SJSA1 (cell line): Measurements from ENCODE around the gene KLF13. TPM values are rescaled to one million over a fixed set of nuclear protein-coding genes. Genes with fewer than 3 reads are reported as not detected.

Experiments
- DNase-seq, 2 experiments: peaks; one replicate each; pipeline ENCODE4 v3.0.0-alpha.2; 2015 to 2020; ENCODE audit warnings: low spot score in 2 of 2, low read depth in 1 of 2
- H3K27ac ChIP-seq: fragments of 250-450 bp; sonication (Bioruptor Pico); 2 replicates; pipeline ENCODE4 v1.5.1; 2020; ENCODE audit warnings: mild to moderate bottlenecking, moderate library complexity
- H3K27me3 ChIP-seq: fragments of 250-450 bp; sonication (Bioruptor Pico); replicated peaks from 2 replicates; pipeline ENCODE4 v1.5.1; 2020; ENCODE audit warnings: mild to moderate bottlenecking, moderate library complexity
- H3K36me3 ChIP-seq: fragments of 250-450 bp; sonication (Bioruptor Pico); 2 replicates; pipeline ENCODE4 v1.5.1; 2020; ENCODE audit warnings: mild to moderate bottlenecking
- H3K4me1 ChIP-seq: fragments of 250-450 bp; sonication (Bioruptor Pico); replicated peaks from 2 replicates; pipeline ENCODE4 v1.6.1; 2021; ENCODE audit warnings: mild to moderate bottlenecking
- H3K4me3 ChIP-seq: fragments of 250-450 bp; sonication (Bioruptor Pico); 2 replicates; pipeline ENCODE4 v1.5.1; 2020; ENCODE audit warnings: mild to moderate bottlenecking
- H3K9me3 ChIP-seq: fragments of 250-450 bp; sonication (Bioruptor Pico); replicated peaks from 2 replicates; pipeline ENCODE4 v1.5.1; 2020; ENCODE audit warnings: mild to moderate bottlenecking
- total RNA-seq: library from RNA; depleted of rRNA; stranded (reverse); fragments of >200 nt; shearing (Covaris generic); gene quantifications from 2 replicates; pipeline ENCODE4 v1.2.3, GENCODE V29; 2014

The KLF13 gene
- total RNA-seq, 1 experiment from 2014 or later = 60.4 TPM

DNA sequence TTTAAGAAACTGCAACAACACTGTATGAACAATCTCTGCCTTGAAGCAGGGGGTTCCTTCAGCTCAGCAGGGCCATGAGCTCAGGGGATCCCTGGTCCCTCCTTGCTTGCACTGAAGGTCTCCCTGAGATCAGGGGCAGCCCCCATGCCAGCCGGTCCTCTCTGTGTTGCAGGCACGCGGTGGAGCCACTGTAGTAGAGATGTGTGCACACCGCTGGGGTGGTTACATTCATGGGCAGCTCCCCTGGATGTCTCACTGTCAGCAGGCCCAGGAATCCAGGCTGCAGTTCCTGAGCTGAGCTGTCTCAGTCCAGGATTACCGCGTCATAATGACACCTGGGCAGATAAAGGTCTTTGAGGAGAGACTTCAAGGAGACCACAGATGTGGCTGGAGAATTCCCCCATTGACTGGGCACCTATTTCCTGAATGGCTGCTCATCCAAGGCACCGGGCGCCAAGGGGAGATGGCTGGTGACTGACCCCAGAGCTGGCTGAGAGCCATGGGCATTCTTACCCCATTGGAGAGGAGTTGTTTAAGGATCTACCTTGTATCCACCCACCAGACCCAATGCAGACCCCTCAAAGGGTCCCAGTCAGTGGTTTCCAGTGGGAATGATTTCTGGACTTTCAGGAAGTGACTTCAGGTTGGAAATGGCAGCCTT lies 10.4 kb upstream of the KLF13 start:
- no peaks in the 10 kb centered on the region; the same call in 1 of the 2 replicates for H3K27me3 ChIP-seq
- no peaks in the 10 kb centered on the region; the same call in none of the 2 replicates for H3K9me3 ChIP-seq
- H3K4me3 ChIP-seq = no peak overlapping the region
- no peaks in the 10 kb centered on the region for H3K4me1 ChIP-seq
- no peak for DNase-seq
- H3K36me3 ChIP-seq = no peaks in the 10 kb centered on the region
- H3K27ac ChIP-seq = no peak overlapping the region

DNA sequence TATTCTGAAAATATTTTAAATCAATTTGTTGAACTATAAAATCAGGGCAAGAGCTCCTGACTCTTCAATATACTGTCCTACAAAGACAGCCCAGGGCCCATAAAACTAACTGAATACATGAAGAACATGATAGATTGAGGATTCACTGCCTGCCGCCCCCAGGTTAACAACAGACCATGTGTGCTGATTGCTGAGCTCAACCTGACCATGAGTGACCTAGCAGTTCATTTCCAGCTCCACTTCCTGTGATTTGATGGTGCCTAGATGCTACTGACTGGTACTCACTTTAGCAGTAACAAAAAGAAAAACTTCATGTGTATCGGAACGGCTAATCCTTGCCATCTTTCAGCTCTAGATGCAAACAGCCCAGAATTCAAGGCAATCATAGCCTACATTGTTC lies 9.6 kb upstream of the KLF13 start:
- Histone ChIP-seq H3K36me3 (no peaks in the 10 kb centered on the region), H3K4me1 (no peaks in the 10 kb centered on the region), H3K27me3 (no peaks in the 10 kb centered on the region; the same call in 1 of the 2 replicates), H3K4me3 (no peak overlapping the region), H3K27ac (no peak overlapping the region), H3K9me3 (no peaks in the 10 kb centered on the region; the same call in none of the 2 replicates)
- no peak for DNase-seq

DNA sequence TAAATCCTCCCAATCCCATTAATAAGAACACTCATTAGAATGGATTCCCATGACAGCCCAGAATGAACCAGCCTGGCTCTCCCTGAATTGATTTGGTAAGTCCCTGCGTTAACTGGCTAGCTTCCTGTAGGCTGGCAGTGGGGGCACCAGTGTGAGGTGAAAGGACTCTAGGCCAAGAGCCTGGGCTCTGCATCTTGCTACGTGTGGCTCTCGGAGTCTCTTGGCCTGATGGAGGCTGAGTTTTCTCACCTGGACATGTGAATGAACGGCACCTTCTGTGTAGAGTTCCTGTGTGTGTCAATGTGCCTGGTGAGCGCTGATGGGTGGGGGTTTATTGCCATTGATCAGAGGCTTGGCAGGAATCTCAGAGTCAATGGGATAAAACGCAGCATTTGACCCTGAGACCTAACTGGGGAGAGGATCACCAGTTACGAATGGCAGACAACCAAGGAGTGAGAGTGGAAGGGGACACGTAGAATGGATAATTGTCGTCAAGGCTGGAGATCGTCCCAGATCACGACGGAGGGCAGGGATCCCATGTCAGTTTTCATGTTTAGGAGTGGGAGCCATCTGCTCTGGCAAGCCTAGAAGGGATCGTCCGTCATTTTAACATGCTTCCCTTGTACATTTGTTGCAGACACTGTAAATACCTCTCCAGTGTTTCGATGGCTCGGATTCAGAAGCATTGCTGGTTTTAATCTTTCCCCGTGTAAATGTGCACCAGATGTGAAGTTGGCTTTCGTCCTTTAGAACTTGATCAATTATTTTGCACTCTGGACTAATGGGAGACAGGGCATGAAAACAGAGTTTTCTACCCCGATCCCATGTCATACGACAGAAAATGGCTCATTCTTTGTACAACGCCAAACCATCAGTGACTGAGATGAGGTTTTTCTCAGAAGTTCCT lies 9.0 kb upstream of the KLF13 start:
- no peaks in the 10 kb centered on the region for H3K36me3 ChIP-seq
- no peak overlapping the region for H3K4me3 ChIP-seq
- H3K9me3 ChIP-seq = no peaks in the 10 kb centered on the region; the same call in none of the 2 replicates
- no peaks in the 10 kb centered on the region; the same call in 1 of the 2 replicates for H3K27me3 ChIP-seq
- DNase-seq = no peak
- no peak overlapping the region for H3K27ac ChIP-seq
- H3K4me1 ChIP-seq = no peaks in the 10 kb centered on the region

DNA sequence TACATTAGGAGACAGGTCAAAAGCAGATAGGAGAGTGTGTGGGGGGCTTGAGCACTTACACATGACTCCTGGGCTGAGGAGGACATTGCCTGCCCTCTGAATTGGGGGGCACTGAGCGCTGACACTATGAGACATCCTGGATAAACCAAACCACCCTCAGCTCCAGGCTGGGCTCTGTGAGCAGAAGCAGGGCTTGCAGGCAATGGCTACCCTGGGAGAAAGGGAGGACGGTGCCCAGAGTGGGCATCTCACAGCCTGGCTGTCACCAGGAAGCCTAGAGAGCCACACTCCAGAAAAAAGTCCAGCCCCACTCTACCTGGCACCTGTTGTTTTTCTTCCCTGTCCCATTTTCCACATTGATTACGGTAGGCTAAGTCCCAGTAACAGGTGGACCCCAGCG lies 8.2 kb upstream of the KLF13 start:
- Histone ChIP-seq H3K36me3 (no peaks in the 10 kb centered on the region), H3K4me1 (no peaks in the 10 kb centered on the region), H3K4me3 (no peak overlapping the region), H3K27me3 (no peaks in the 10 kb centered on the region; the same call in 1 of the 2 replicates), H3K9me3 (no peaks in the 10 kb centered on the region; the same call in none of the 2 replicates), H3K27ac (no peak overlapping the region)
- no peak for DNase-seq

DNA sequence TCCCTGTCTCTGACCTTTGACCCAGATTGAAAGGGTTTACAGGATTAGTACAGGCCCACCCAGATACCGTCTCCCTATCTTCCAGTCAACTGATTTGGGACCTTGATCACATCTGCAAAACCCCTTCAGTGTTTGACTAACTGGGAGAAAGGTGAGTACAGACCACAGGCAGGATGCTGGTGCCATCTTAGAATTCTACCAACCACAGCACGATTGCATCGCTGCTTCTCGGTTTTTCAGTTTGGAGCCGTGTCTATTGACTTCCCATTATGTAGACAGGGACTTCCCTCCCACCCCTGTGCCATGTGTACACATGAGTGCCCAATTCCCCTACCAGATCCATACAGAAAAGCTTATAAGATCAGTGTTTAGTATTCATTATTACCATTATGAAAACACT lies 6.6 kb upstream of the KLF13 start:
- H3K4me3 ChIP-seq = no peak overlapping the region
- H3K36me3 ChIP-seq = no peaks in the 10 kb centered on the region
- H3K27me3 ChIP-seq = no peaks in the 10 kb centered on the region; the same call in 1 of the 2 replicates
- no peak overlapping the region for H3K27ac ChIP-seq
- H3K4me1 ChIP-seq = peaks cover 5% of the 10 kb centered on the region
- H3K9me3 ChIP-seq = no peaks in the 10 kb centered on the region; the same call in none of the 2 replicates
- DNase-seq = no peak

DNA sequence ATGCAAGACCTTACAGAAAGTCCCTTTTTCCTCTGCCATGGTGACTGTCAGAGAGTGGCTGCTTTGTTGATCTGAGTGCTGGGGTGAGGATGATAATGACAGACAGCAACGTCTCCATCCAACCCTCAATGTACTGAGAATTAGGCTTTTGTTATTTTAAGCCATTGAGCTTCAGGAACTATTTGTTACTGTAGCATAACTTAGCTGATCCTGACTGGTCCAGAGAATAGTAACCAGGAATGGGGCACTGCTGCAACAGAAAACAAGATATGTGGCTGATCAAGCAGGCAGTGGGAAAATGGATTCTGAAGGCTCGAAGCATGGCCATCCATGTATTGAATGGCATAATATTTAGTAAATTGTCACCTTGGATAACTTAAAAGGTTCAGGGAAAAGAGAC lies 5.2 kb upstream of the KLF13 start:
- DNase-seq = no peak
- H3K4me3 ChIP-seq = no peak overlapping the region
- no peak overlapping the region for H3K27ac ChIP-seq
- peaks cover 5% of the 10 kb centered on the region for H3K36me3 ChIP-seq
- no peaks in the 10 kb centered on the region; the same call in none of the 2 replicates for H3K9me3 ChIP-seq
- H3K4me1 ChIP-seq = peaks cover 12% of the 10 kb centered on the region
- no peaks in the 10 kb centered on the region; the same call in 1 of the 2 replicates for H3K27me3 ChIP-seq

DNA sequence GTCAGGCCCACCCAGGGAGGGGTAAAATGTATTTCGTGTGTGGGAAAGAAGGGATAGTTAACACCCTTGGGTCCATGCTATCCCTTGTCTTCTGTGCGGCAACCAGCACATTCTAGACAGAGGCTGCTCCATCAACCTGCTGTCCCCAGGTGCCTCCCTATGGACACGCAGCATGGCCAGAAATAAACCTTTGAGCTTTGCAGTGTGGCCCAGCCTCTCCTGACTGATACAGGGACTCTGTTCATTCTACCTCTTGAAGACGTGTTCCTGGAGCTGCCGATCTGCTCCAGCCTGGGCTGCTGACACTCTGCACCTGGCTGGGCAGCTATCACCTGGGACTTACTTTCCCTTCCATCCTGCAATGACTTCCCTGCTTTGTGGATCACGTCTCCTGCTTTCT lies 4.1 kb upstream of the KLF13 start:
- no peak overlapping the region for H3K27ac ChIP-seq
- H3K27me3 ChIP-seq = no peaks in the 10 kb centered on the region
- H3K9me3 ChIP-seq = no peaks in the 10 kb centered on the region; the same call in none of the 2 replicates
- no peak for DNase-seq
- H3K36me3 ChIP-seq = peaks cover 11% of the 10 kb centered on the region
- H3K4me3 ChIP-seq = no peak overlapping the region
- H3K4me1 ChIP-seq = peaks cover 16% of the 10 kb centered on the region

DNA sequence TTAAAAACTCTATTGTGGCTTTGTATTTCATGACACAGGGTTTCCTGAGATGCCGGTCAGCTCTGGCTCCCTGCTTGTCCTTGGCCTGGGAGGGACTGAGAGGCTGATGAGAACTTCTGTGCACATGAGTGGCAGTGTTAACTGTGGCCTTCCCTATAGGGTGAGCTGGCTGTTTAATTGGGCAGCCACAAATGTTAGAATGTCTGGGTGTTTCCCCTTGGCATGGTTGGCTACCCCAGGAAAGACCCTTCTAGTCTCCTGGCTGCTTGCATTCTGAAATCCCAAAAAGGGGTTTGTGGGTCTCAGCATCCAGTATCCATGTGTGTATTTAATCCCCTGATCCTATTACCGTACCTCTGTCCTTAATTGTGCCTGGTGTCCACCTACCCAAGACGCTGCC lies 3.0 kb upstream of the KLF13 start:
- Histone ChIP-seq H3K36me3 (peaks cover 21% of the 10 kb centered on the region), H3K4me1 (peaks cover 21% of the 10 kb centered on the region), H3K9me3 (no peaks in the 10 kb centered on the region; the same call in none of the 2 replicates), H3K4me3 (no peak overlapping the region), H3K27ac (no peak overlapping the region), H3K27me3 (no peaks in the 10 kb centered on the region)
- no peak for DNase-seq

DNA sequence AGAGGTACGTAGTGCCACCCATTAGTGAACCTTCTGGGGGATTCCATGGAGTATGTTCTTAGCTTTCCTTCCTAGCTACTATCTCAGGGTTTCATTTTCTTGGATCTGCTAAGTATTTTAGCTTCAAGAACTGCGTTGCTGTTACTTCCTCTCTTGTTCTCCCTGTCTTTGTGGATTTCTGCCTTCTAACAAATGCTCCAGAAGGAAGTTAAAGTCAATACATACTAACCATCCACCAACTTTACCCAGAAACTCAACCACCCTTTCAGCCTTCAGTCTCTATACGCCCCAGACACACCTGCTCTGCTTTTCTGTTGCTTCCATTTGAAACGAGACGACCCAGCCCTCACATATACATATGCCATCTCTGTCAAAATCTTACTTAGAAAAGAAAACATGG lies 2.4 kb upstream of the KLF13 start:
- no peak for DNase-seq
- Histone ChIP-seq H3K4me3 (no peak overlapping the region), H3K9me3 (no peaks in the 10 kb centered on the region; the same call in none of the 2 replicates), H3K4me1 (peaks cover 25% of the 10 kb centered on the region), H3K27me3 (no peaks in the 10 kb centered on the region), H3K27ac (no peak overlapping the region), H3K36me3 (peaks cover 21% of the 10 kb centered on the region)

DNA sequence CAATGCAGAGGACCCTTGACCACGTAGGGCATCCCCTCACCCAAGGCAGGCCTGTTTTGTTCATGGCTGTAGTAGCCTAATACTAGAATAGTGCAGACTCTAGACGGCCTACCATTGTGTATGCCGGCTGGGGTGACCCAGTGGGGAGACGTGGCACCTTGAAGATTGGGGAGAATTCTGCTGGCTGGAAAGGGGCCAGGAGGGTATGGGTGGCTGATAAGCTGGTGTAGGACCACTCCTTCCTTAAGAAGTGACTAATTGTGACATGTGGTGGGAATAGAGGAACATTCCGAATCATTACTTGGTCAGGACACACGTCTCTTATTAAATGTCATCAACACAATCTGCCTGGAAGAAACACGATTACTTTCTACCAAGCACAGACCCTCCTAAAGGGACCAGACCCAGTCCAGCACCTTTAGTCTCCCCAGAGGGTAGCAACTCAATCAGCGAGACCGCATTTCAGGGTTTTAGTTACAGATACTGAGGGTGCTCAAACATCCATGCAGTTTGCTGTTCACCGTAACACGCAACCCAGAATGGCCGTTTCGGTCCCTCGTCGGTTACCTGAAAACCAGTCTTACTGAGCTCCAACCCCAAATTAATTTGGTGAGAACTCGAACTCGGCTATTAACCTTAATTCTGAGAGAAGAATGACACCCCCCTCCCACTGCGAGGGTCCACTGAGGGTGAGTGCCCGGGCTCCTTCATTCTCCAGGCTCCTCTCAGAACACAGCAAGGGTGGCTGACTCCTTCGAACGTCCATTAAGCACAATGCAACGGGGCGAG lies 1.6 kb upstream of the KLF13 start:
- peak overlapping the region; percentile 86 for H3K4me3 ChIP-seq
- no peaks in the 10 kb centered on the region; the same call in none of the 2 replicates for H3K9me3 ChIP-seq
- peaks cover 22% of the 10 kb centered on the region for H3K36me3 ChIP-seq
- no peaks in the 10 kb centered on the region for H3K27me3 ChIP-seq
- peaks cover 25% of the 10 kb centered on the region for H3K4me1 ChIP-seq
- peak overlapping the region; percentile 83 for H3K27ac ChIP-seq
- DNase-seq = no peak

DNA sequence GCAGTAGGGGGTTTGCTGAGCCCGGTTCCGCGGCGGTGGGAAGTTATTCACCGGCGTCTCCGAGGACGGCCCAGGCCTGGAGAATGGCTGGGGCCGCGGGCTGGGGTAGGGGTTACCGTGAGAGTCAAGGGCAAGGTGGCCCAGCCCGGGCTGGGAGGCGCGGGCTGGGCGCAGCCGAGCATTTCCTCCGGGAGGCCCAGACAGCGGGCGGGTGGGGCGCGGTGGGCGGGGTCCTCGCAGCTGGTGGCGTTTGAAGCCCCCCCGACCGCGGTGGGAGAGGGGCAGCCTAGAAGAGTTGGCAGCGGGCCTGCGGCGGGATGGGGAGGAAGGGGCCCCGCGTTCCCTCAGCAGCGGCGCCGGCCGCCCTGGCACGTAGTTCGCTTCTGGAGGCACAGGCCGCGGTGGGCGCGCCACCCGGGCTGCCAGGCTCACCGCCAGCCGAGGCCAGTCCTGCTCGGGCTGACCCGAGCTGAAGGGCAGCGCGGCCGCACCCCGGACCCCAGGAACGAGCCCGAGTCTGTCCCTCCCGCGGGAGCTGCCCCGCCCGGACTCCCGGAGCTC lies 960 bp upstream of the KLF13 start:
- Histone ChIP-seq H3K36me3 (peaks cover 28% of the 10 kb centered on the region), H3K27me3 (no peaks in the 10 kb centered on the region), H3K4me1 (peaks cover 25% of the 10 kb centered on the region), H3K4me3 (peak overlapping the region; percentile 86), H3K27ac (peak overlapping the region; percentile 83), H3K9me3 (no peaks in the 10 kb centered on the region; the same call in none of the 2 replicates)
- DNase-seq = peak in 1 of 2 experiments; percentile 72

DNA sequence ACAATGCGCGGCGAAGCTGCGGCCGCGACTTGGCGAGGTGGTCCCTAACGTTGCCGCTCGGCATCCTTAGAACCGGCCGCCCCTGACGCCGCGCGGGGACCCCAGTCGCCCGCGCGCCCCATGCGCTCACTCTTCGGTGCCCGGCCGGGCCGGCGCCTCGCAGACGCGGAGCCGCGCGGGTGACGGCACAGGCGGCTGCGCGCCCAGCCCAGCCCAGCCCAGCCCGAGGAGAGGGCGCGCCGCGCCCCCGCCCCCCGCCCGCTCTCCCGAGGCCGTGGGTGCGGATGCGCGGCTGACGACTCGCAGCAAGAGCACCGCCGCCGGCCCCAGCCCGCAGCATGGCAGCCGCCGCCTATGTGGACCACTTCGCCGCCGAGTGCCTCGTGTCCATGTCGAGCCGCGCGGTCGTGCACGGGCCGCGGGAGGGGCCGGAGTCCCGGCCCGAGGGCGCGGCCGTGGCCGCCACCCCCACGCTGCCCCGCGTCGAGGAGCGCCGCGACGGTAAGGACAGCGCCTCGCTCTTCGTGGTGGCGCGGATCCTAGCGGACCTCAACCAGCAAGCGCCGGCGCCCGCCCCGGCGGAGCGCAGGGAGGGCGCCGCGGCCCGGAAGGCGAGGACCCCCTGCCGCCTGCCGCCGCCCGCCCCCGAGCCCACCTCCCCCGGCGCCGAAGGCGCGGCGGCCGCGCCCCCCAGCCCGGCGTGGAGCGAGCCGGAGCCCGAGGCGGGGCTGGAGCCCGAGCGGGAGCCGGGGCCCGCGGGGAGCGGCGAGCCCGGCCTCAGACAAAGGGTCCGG lies 437 bp downstream of the KLF13 start:
- Histone ChIP-seq H3K27ac (peak overlapping the region; percentile 91), H3K4me1 (peaks cover 30% of the 10 kb centered on the region), H3K36me3 (peaks cover 28% of the 10 kb centered on the region), H3K4me3 (peak overlapping the region; percentile 86), H3K9me3 (no peaks in the 10 kb centered on the region), H3K27me3 (no peaks in the 10 kb centered on the region)
- DNase-seq = peak in 1 of 2 experiments; percentile 61
